ENCODE data around the gene SZT2. TPM values are rescaled to one million over a fixed set of nuclear protein-coding genes. Genes with fewer than 3 reads are reported as not detected.
"Not testable (repeated sequence)": the region's sequence is repeated elsewhere in the genome, so short reads cannot be mapped to it uniquely, and the experiment has no call there.

SZT2 gene
- total RNA-seq, 1 donor from 2014 or later: 86.6 TPM

DNA sequence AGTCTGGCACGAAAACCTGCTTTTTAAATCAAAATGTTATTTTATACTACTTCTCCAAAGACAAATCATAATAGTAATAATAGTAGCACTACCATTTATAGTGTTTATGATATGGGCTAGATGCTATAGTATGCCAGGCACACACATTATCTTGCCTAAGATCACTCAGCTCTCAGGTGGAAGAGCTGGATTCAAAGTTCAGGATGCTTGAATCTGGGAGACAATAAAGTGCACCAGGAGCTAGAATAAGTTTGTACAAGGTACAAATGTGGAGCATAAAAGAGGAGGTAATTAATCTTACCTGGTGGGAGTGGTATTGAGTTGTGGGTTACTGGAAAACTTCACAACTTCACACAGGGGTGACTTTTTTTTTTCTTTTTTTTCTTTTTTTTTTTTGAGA lies 11.9 kb upstream of the SZT2 start:
- intact Hi-C loops (cut with DNase I): no loop called here
- no peak for ATAC-seq
- DNase-seq (ENCODE audit: low spot score): no peak

GRCh38 chr1:43379476-43379875 lies 10.2 kb upstream of the SZT2 start:
- intact Hi-C loops (cut with DNase I): no loop called here
- DNase-seq (ENCODE audit: low spot score) (no peak), ATAC-seq (no peak)

DNA sequence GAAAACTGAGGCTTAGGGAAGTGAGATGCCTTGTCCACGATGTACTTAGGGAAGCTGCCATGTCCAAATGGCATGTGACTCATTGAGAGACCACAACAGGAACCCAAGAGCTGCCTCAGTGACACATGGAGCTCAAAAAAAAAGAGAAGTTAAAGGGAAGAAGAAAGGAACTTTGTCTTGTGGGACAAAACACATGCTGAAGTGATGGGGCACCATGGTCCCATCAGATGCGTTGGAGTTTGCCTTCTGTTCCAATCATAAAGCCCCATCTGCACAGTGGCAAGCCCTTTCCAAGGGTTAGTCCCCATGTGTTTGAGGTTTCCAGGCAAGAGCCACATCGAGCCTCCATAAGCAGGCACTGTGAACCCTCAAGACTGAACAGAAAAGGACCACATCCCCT lies 8.1 kb upstream of the SZT2 start:
- intact Hi-C loops (cut with DNase I): loop anchor here (10.0 kb wide), 1 partner anchor 147 kb away; no protein-coding TSS in a partner anchor
- DNase-seq (ENCODE audit: low spot score) (no peak), ATAC-seq (peak; percentile 61)

DNA sequence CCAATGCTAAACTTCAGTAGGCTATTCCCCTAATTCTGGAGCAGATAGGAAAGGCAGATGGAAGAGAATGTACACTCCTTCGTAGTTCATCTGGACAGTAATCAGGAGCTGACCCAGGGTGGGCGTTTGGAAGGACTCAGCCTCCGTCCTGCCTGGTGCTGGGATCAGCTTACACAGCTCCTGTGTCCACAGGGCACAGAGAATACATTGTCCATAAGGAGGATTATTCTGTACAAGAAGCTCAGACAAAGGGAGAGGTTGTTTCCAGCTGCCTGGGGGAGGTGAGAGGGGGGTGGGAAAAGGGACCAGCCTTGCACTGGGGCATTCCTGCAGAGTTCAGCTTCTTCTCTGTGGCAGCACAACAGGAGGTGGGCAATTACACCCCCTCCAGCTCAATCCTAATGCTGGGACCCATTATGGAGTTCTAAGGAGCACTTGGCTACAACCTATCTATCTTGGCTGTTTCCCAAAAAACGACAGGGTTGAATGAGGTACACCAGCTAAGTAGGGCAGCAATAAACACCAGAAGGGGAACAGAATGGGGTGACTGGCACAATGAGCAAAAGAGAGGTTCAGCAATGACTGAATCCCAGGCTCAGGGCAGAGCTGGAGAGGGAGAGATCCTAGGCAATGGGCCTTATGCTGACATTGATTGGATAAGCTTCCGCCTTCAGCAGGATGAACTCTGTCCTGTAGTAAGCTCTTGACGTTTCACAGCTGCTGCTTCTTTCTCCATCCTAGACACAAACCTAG lies 7.5 kb upstream of the SZT2 start:
- DNase-seq (ENCODE audit: low spot score): no peak
- ATAC-seq: peak; percentile 77
- intact Hi-C loops (cut with DNase I): loop anchor here (10.0 kb wide), 1 partner anchor 147 kb away; no protein-coding TSS in a partner anchor

GRCh38 chr1:43383449-43383848 lies 6.2 kb upstream of the SZT2 start:
- DNase-seq (ENCODE audit: low spot score) (no peak), ATAC-seq (no peak)
- intact Hi-C loops (cut with DNase I): loop anchor here (10.0 kb wide), 1 partner anchor 149 kb away; no protein-coding TSS in a partner anchor

DNA sequence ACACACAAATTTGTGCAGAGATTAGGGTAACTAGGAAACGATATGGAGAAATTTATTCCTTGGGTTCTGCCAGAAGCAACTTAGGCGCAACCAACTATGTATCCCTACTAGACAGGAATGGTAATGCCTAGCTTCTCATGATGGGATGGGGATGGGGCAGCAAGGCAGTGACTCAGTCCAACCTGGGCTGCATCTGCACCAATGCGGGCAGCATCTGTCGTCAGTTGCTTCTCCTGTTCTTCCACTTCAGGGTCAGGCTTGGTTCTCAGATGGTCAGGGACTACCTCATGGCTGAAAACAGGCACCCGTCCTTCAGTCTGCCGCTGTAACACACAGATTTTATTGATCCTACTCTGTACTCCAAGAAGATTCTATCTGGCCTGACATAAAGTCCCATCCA lies 3.0 kb upstream of the SZT2 start:
- intact Hi-C loops (cut with DNase I): loop anchor here (10.0 kb wide), 1 partner anchor 152 kb away; no protein-coding TSS in a partner anchor
- ATAC-seq (no peak), DNase-seq (ENCODE audit: low spot score) (no peak)

DNA sequence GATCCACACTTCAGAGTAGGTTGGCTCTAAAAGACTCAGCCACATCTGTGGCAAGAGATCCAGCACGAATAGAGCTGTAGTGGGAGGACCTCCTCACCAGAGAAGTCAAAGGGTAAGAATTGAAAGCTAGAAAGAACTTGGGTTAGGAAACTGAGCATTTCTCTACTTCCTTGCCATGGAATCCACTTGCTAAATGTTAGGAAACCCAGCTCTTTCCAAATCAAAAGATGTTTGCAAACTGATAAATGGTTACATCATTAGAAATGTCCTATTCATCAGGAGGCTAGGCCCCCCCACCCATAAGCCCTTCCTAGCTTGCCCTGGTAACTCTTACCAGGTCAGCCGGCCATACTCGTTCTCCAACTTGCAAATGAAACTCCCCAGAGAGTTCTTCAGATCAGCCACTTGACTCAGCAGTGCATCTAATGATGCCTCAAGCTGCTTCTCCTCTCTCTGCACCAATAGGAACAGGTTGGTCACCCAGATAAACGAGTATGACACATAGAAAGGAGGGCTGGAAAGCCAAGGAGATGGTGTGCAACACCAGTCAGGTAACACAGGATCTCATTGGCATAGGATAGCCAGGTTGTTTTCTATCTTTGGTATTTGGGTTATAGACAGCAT lies 1.6 kb upstream of the SZT2 start:
- ATAC-seq (no peak), DNase-seq (ENCODE audit: low spot score) (no peak)
- intact Hi-C loops (cut with DNase I): loop anchor here (10.0 kb wide), 1 partner anchor 153 kb away; no protein-coding TSS in a partner anchor

DNA sequence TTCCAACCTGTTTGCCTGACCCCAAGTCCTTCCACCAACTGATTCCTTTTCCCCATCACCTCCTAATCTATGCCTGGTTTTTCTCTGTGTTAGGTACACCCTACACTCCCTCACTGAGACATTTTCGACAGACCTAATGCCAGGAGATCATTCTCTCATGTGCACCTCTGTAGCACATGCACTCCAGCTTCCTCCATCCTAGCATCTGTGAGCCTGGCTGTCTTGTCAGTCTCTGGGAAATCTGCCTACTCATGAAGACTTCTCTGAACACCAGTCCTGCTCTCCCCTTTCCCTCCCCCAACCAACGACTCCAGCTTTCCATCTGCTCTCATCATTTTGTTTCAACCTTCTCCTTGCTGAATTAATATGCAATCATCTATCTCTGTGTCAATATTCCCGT lies 1.1 kb upstream of the SZT2 start:
- ATAC-seq: no peak
- DNase-seq (ENCODE audit: low spot score): no peak
- intact Hi-C loops (cut with DNase I): loop anchor here (10.0 kb wide), 1 partner anchor 154 kb away; no protein-coding TSS in a partner anchor

DNA sequence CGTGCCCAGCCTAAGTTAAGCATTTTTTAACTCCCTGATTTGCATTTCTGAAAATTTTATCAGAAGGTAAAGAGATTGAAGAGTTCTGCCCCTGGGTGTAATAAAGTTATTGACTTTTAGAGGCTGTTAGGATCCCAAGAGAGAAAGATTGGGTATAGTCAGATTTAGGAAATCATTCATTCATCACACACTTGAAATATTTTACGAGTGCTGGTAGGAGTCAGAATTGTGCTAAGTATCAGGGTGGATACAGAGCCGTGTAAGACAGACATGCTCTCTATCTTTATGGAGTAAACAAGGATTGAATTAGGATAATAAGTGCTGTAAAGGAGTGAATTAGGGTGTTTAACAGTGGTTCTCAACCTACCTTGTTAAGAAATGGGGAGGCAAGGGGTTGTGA lies 3.0 kb downstream of the SZT2 start:
- no peak for DNase-seq (ENCODE audit: low spot score)
- intact Hi-C loops (cut with DNase I): no loop called here
- ATAC-seq: no peak

DNA sequence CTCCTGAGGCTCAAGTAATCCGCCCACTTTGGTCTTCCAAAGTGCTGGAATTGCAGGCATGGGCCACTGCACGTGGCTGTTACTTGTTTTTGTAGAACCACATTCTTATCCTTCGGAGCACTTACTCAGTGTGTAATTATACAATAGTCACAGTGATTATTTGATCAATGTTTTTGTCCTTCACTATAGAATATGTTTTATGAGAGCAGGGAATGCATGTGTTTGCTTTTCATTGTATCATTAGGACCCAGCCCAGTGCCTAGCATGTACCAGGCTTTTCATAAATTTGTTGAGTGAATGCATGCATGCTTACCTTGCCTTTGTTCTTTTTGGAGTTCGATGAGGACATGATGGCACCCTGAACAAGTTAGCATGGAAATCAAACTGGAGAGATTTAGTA lies 5.8 kb downstream of the SZT2 start:
- intact Hi-C loops (cut with DNase I): no loop called here
- no peak for ATAC-seq
- no peak for DNase-seq (ENCODE audit: low spot score)

GRCh38 chr1:43396059-43396458 lies 6.4 kb downstream of the SZT2 start:
- ATAC-seq (no peak), DNase-seq (ENCODE audit: low spot score) (no peak)
- intact Hi-C loops (cut with DNase I): no loop called here

DNA sequence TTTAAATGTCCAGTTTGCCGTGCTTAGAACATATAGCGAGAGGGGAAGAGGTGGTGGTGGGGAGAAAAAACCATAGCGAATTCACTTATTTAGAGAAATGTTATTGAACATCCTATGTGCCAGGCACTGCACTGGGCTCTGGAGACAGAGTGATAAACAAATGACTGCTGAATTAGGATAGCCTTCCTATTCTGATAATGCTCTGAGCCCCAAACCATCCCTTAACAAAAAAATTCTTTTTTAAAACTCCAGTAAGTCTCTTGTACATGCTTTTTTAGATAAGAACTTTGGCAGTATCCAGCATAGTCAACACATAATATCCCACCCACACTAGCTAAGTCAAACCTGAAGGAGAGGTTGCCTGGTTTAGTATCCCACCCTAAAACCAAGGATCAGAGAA lies 8.5 kb downstream of the SZT2 start:
- ATAC-seq: no peak
- intact Hi-C loops (cut with DNase I): no loop called here
- DNase-seq (ENCODE audit: low spot score): no peak

GRCh38 chr1:43400441-43400840 lies 10.7 kb downstream of the SZT2 start:
- ATAC-seq; DNase-seq (ENCODE audit: low spot score); intact Hi-C loops (cut with DNase I): not testable (repeated sequence)

DNA sequence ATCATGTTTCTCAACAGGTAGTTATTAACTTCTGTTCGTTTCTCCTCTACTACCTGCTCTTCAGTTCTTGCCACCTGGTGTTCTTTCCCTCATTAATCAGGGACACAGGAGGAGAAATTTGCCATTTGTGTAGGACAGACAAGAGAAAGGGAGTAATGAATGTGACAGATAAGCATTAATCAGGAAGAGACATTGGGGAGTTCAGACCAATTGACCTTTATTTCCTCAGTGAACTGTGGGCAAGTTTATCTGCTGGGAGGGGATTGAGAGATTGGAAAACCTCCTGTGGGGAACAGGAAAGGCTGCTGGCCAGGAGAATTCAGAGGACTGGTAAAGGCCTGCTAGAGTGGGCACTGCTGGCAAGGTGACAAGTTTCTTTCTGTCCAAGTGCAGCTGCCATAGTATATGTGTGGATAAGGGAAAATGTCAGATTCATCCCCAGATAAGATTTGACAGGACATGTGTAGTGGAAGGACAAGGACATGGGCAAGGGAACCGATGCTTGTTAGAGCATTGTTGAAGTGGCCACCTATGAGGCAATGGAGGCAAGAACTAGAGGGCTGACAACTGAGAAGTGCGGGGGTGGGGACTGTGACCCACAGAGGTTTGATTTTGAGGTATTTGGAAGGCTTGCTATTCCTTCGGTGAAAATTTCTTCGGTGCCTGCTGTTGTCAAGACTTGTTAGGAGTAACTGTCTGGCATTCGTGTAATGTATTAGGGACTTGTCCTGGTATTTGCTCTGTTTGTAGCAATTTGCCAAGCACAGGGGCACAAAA lies 12.6 kb downstream of the SZT2 start:
- DNase-seq (ENCODE audit: low spot score) (no peak), ATAC-seq (no peak)
- intact Hi-C loops (cut with DNase I): no loop called here

DNA sequence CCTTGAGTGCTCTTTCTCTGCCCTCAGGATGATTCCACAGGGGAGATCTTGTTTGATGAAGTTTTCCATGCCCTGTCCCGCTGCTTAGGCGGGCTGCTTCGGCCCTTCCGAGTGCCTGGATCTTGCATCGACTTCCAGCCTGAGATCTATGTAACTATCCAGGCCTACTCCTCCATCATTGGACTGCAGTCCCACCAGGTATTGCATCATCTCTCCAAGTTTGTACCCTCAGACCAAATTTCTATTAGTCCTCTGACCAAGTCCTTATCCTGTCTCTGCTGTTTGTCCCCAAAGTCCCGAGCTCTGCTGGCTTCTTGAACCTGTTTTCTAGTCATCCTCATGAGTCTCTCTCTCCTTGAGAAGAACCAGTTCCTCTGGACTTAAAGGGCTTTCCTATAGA lies 14.7 kb downstream of the SZT2 start:
- intact Hi-C loops (cut with DNase I): no loop called here
- no peak for ATAC-seq
- no peak for DNase-seq (ENCODE audit: low spot score)

- peak; percentile 44 for ATAC-seq
- no peak for DNase-seq (ENCODE audit: low spot score)
- intact Hi-C loops (cut with DNase I): no loop called here
These were observed 15.6 kb downstream of the SZT2 start for GRCh38 chr1:43405219-43405875.

GRCh38 chr1:43405876-43406234 lies 16.2 kb downstream of the SZT2 start:
- DNase-seq (ENCODE audit: low spot score) (no peak), ATAC-seq (no peak)
- intact Hi-C loops (cut with DNase I): no loop called here

DNA sequence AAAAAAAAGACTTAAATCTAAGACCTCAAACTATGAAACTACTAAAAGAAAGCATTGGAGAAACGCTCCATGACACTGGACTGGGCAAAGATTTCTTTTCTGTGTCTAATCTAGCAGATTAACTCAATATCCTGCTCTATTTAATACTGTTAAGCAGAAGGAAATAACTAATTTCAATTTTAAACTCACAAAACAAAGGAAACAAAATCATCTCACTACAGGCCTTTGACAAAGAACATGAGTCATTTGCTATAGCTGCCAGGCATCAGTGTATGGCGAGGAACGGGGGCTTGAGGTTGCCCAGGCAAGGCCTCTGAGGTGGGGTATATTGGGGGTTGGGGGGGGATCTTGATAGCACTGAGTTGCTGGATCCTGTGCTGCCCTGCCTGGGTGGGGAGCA lies 20.9 kb downstream of the SZT2 start:
- no peak for ATAC-seq
- intact Hi-C loops (cut with DNase I): loop anchor here (5.0 kb wide), 1 partner anchor 183 kb away; no protein-coding TSS in a partner anchor
- no peak for DNase-seq (ENCODE audit: low spot score)

DNA sequence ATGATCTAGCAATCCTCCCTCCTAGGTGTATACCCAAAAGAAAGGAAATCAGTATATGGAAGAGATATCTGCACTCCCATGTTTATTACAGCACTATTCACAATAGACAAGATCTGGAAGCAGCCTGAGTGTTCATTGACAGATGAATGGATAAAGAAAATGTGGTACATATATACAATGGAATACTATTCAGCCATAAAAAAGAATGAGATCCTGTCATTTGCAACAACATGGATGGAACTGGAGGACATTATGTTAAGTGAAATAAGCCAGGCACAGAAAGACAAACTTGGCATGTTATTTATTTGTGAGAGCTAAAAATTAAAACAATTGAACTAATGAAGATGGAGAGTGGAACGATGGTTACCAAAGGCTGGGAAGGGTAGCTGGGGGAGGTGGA lies 23.7 kb downstream of the SZT2 start:
- DNase-seq (ENCODE audit: low spot score); ATAC-seq: not testable (repeated sequence)
- intact Hi-C loops (cut with DNase I): loop anchor here (5.0 kb wide), 1 partner anchor 186 kb away; no protein-coding TSS in a partner anchor
